Measurements from ENCODE around the gene MAP3K20. TPM values are rescaled to one million over a fixed set of nuclear protein-coding genes. Genes with fewer than 3 reads are reported as not detected.

Gene MAP3K20
- total and polyA plus RNA-seq, 10 of the 15 experiments (the other 5 are each of a cell fraction or from before 2014, with no cell fraction given): 0.04 to 5.6 (median 2.3) TPM

DNA sequence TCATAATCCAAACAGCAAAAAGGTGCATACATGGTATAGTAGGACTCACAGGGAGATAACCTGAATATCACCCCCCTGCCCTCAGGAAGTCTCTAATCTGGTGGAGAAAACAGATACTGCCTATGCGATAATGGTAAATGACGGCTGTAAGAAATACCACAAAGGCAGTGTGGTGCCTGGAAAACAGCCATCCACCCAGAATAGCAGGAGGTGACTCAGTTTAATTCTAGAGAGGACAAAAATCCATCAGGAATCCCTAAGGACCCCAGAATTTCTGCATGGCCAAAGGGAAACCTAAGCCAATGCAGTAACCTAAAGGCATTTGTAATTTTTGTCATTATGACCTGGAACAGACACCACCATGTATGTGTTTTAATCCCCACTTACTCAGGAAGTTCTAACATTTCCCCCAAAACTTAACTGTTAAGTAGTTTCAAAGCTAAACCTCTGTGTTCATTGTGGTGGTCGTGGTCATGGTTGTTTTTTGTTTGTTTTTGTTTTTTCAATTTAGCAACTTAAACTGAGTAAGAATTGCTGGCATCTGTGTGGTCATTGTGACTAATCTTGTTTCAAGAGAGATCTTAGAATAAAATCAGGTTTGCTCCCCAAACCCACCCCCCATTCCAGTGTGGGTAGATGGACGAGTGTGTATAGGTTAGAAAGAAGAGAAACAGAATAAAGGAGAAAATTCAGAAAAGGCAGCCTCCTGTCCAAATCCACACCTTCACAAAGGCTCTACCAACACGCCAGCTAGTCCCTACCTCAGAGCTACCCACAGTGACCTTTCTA lies 157.5 kb downstream of the MAP3K20 start:
- no peaks in the 10 kb centered on the region for H3K4me1 ChIP-seq (ENCODE audit: control insufficient read depth, insufficient read depth, low read length)
- intact Hi-C loops (cut with micrococcal nuclease; ENCODE audit: unreplicated experiment) (no loop called here), in situ Hi-C loops (cut with MboI) (no loop called here)
- FAIRE-seq (no peak), DNase-seq (ENCODE audit: low read depth, low spot score) (no peak), ATAC-seq (no peak)
- no peak overlapping the region for H3K27ac ChIP-seq (ENCODE audit: control insufficient read depth, insufficient read depth)
- no peaks in the 10 kb centered on the region for H3K9me3 ChIP-seq (replicated peaks; ENCODE audit: control insufficient read depth, insufficient read depth, low read length)
- no peak overlapping the region for H3K4me3 ChIP-seq
- no peaks in the 10 kb centered on the region for H3K27me3 ChIP-seq (replicated peaks in 1 of 2; ENCODE audit: control insufficient read depth in 2 of 2, insufficient read depth in 2 of 2, low read length in 1 of 2)
- no peak overlapping the region for H3K9ac ChIP-seq (ENCODE audit: control insufficient read depth, insufficient read depth, low read length)
- no peaks in the 10 kb centered on the region for H4K20me1 ChIP-seq (ENCODE audit: control insufficient read depth, insufficient read depth)
- no peak overlapping the region for H3K4me2 ChIP-seq (ENCODE audit: control insufficient read depth, insufficient read depth)
- RAD21 ChIA-PET (ENCODE audit: unreplicated experiment): no interaction called here
- no TSS peak for BruUV-seq (replicated peaks)
- H3K36me3 ChIP-seq (ENCODE audit: control insufficient read depth in 2 of 2, insufficient read depth in 2 of 2, low read length in 1 of 2): peaks cover 0 to 5% of the 10 kb centered on the region in 2 experiments; a peak in 1 of 4 replicates
- WGBS (ENCODE audit: insufficient coverage, insufficient replicate concordance, low lambda C conversion rate, missing lambda C conversion rate): 85% methylated on average over 5 of the region's 5 CpGs
- POLR2A ChIA-PET: no interaction called here
- CTCF ChIA-PET: no interaction called here
- no peak overlapping the region for H2AFZ ChIP-seq (ENCODE audit: control insufficient read depth, low read depth, low read length)
- no peaks in the 10 kb centered on the region for H3K79me2 ChIP-seq (ENCODE audit: control insufficient read depth, insufficient read depth, low read length)
- SMC1A ChIA-PET (ENCODE audit: uncharacterized antibody, unreplicated experiment): interaction anchor here (1.0 kb wide), 1 partner anchor 9 kb away, joined by 3 read pairs; no protein-coding TSS in a partner anchor
- TF ChIP-seq TCF12 (IDR thresholded peaks at IDR 0.05; ENCODE audit: low read depth, low read length): no peak
- no peak for TF ChIP-seq EZH2 (IDR thresholded peaks at IDR 0.05; ENCODE audit: borderline replicate concordance, control insufficient read depth, low read depth, low read length)
- TF ChIP-seq LARP7 (IDR thresholded peaks at IDR 0.05): no peak
- no peak for TF ChIP-seq YY1 (IDR thresholded peaks at IDR 0.05; ENCODE audit: low read depth, low read length)
- TF ChIP-seq TARDBP (IDR thresholded peaks at IDR 0.05; ENCODE audit: borderline replicate concordance): no peak
- TF ChIP-seq SMC3 (IDR thresholded peaks at IDR 0.05; ENCODE audit: borderline replicate concordance, low read length): no peak
- TF ChIP-seq, protein P1, sequence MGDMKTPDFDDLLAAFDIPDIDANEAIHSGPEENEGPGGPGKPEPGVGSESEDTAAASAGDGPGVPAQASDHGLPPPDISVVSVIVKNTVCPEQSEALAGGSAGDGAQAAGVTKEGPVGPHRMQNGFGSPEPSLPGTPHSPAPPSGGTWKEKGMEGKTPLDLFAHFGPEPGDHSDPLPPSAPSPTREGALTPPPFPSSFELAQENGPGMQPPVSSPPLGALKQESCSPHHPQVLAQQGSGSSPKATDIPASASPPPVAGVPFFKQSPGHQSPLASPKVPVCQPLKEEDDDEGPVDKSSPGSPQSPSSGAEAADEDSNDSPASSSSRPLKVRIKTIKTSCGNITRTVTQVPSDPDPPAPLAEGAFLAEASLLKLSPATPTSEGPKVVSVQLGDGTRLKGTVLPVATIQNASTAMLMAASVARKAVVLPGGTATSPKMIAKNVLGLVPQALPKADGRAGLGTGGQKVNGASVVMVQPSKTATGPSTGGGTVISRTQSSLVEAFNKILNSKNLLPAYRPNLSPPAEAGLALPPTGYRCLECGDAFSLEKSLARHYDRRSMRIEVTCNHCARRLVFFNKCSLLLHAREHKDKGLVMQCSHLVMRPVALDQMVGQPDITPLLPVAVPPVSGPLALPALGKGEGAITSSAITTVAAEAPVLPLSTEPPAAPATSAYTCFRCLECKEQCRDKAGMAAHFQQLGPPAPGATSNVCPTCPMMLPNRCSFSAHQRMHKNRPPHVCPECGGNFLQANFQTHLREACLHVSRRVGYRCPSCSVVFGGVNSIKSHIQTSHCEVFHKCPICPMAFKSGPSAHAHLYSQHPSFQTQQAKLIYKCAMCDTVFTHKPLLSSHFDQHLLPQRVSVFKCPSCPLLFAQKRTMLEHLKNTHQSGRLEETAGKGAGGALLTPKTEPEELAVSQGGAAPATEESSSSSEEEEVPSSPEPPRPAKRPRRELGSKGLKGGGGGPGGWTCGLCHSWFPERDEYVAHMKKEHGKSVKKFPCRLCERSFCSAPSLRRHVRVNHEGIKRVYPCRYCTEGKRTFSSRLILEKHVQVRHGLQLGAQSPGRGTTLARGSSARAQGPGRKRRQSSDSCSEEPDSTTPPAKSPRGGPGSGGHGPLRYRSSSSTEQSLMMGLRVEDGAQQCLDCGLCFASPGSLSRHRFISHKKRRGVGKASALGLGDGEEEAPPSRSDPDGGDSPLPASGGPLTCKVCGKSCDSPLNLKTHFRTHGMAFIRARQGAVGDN (IDR thresholded peaks at IDR 0.05): no peak
- TF ChIP-seq ZSCAN29 (IDR thresholded peaks at IDR 0.05): no peak
- no peak for TF ChIP-seq MEF2B (IDR thresholded peaks at IDR 0.05; ENCODE audit: partially characterized antibody, poor library complexity, severe bottlenecking)
- no peak for TF ChIP-seq SMAD5 (IDR thresholded peaks at IDR 0.05; ENCODE audit: low read depth)
- no peak for TF ChIP-seq EP300 (IDR thresholded peaks at IDR 0.05; ENCODE audit: borderline replicate concordance in 1 of 2, control insufficient read depth in 1 of 2, low read depth in 2 of 2, low read length in 2 of 2)
- TF ChIP-seq, protein P2, sequence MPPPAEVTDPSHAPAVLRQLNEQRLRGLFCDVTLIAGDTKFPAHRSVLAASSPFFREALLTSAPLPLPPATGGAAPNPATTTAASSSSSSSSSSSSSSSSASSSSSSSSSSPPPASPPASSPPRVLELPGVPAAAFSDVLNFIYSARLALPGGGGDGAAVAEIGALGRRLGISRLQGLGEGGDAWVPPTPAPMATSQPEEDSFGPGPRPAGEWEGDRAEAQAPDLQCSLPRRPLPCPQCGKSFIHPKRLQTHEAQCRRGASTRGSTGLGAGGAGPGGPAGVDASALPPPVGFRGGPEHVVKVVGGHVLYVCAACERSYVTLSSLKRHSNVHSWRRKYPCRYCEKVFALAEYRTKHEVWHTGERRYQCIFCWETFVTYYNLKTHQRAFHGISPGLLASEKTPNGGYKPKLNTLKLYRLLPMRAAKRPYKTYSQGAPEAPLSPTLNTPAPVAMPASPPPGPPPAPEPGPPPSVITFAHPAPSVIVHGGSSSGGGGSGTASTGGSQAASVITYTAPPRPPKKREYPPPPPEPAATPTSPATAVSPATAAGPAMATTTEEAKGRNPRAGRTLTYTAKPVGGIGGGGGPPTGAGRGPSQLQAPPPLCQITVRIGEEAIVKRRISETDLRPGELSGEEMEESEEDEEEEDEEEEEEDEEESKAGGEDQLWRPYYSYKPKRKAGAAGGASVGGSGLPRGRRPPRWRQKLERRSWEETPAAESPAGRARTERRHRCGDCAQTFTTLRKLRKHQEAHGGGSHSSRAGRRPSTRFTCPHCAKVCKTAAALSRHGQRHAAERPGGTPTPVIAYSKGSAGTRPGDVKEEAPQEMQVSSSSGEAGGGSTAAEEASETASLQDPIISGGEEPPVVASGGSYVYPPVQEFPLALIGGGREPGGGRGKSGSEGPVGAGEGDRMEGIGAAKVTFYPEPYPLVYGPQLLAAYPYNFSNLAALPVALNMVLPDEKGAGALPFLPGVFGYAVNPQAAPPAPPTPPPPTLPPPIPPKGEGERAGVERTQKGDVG (CRISPR knock-in tag; IDR thresholded peaks at IDR 0.05): no peak
- TF ChIP-seq E4F1 (IDR thresholded peaks at IDR 0.05; ENCODE audit: borderline replicate concordance, partially characterized antibody): no peak
- no peak for TF ChIP-seq RUNX3 (IDR thresholded peaks at IDR 0.05; ENCODE audit: low read length)
